ENCODE measurements around the gene SNRNP25.
A peak's percentile ranks its signal among the peaks of the same experiment; 100 is the strongest.
"Not testable (repeated sequence)": the region's sequence is repeated elsewhere in the genome, so short reads cannot be mapped to it uniquely, and the experiment has no call there.

Gene SNRNP25

DNA sequence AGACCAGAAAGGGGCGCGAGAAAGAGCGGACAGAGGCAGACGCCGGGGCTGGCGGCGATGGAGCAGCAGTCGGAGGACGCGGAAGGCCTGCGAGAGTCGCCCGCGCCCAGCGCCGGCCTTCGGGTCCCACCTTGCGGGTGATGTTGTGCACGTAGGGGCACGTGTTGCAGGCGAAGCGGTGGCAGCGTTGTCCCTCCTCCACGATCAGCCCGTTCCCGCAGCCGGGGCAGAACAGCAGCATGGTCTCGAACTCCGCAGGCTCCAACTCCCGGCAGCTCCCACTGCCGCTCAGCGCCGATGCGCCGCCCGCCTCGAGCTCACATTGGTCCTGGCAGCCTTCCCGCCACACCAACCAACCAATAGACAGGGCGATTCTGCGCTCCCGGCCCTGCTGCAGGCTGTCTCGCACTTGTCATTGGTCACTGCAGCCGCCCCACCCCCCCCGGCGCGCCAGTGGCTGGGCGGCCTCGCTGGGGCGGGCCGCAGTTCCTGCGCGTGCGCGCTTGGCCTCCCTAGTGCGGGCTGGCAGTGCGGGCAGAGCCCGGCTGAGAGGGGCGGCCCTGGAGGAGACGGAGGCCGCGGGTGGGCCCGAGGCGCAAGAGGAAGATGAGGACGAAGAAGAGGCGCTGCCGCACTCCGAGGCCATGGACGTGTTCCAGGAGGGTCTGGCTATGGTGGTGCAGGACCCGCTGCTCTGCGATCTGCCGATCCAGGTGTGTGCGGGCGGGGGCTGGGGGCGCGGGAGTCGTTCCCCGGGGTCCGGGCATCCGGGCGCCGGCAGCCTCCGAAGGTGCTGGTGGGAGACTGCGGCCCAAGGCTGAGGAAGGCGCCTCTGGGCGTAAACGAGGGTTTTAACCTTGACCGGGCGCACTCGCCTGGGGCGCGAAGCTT, at the start of gene SNRNP25, which contains the start of gene POLR3K:
Gene SNRNP25 (plus strand): TSS at position 483 of the 891 bp plus-strand sequence. CDS start 189 bp downstream, at position 672.
Gene POLR3K (minus strand): TSS at position 263 of the 891 bp plus-strand sequence. CDS start 22 bp downstream, at position 241.
- Mint-ChIP-seq H3K9me3 (no peaks in the 10 kb centered on the region), H3K27me3 (no peaks in the 10 kb centered on the region), H3K27ac (peak within 1 kb of the TSS; percentile 98), H3K36me3 (ENCODE audit: low read depth) (peaks cover 39% of the 10 kb centered on the region), H3K4me1 (peaks cover 36% of the 10 kb centered on the region), H3K4me3 (peak within 1 kb of the TSS; percentile 100)
- DNase-seq (peak; percentile 98), ATAC-seq (peak; percentile 98)

DNA sequence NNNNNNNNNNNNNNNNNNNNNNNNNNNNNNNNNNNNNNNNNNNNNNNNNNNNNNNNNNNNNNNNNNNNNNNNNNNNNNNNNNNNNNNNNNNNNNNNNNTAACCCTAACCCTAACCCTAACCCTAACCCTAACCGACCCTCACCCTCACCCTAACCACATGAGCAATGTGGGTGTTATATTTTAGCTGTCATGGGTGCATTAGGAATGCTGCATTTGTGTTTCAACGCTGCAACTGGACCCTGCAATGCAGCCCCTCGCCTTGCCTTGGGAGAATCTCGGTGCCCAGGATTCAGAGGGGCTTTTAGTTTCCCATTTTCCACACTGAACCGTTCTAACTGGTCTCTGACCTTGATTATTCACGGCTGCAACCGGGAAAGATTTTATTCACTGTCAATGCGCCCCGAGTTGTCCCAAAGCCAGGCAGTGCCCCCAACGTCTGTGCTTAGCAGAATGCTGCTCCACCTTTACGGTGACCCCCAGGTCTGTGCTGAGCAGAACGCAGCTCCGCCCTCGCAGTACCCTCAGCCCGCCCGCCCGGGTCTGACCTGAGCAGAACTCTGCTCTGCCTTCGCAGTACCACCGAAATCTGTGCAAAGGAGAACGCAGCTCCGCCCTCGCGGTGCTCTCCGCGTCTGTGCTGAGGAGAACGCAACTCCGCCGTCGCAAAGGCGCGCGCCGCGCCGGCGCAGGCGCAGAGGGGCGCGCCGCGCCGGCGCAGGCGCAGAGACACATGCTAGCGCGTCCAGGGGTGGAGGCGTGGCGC, 43.5 kb upstream of the SNRNP25 start:
- peak; percentile 69 for ATAC-seq
- DNase-seq: no peak
- no peak overlapping the region for H3K27ac Mint-ChIP-seq

DNA sequence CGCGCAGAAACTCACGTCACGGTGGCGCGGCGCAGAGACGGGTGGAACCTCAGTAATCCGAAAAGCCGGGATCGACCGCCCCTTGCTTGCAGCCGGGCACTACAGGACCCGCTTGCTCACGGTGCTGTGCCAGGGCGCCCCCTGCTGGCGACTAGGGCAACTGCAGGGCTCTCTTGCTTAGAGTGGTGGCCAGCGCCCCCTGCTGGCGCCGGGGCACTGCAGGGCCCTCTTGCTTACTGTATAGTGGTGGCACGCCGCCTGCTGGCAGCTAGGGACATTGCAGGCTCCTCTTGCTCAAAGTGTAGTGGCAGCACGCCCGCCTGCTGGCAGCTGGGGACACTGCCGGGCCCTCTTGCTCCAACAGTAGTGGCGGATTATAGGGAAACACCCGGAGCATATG, 42.9 kb upstream of the SNRNP25 start:
- not testable (repeated sequence) for H3K9me3 Mint-ChIP-seq; H3K36me3 Mint-ChIP-seq (ENCODE audit: low read depth); H3K27me3 Mint-ChIP-seq; H3K4me3 Mint-ChIP-seq; ATAC-seq; H3K27ac Mint-ChIP-seq; H3K4me1 Mint-ChIP-seq
- DNase-seq: peak; percentile 83

More for the DNA sequence above, 43.5 kb upstream of the SNRNP25 start:
- no peaks in the 10 kb centered on the region for H3K36me3 Mint-ChIP-seq (ENCODE audit: low read depth)
- no peaks in the 10 kb centered on the region for H3K9me3 Mint-ChIP-seq
- no peaks in the 10 kb centered on the region for H3K27me3 Mint-ChIP-seq
- H3K4me1 Mint-ChIP-seq: no peaks in the 10 kb centered on the region
- peak overlapping the region; percentile 57 for H3K4me3 Mint-ChIP-seq

DNA sequence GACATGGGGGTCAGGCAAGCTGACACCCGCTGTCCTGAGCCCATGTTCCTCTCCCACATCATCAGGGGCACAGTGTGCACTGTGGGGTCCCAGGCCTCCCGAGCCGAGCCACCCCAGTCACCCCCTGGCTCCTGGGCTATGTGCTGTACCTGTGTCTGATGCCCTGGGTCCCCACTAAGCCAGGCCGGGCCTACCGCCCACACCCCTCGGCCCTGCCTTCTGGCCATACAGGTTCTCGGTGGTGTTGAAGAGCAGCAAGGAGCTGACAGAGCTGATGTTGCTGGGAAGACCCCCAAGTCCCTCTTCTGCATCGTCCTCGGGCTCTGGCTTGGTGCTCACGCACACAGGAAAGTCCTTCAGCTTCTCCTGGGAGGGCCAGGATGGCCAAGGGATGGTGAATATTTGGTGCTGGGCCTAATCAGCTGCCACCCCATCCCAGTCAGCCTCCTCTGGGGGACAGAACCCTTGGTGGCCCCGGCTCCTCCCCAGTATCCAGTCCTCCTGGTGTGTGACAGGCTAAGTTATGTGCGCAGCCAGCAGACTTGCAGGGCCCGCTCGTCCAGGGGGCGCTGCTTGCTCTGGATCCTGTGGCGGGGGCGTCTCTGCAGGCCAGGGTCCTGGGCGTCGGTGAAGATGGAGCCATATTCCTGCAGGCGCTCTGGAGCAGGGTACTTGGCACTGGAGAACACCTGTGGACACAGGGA, 36.4 kb upstream of the SNRNP25 start:
- H3K27me3 Mint-ChIP-seq; H3K4me3 Mint-ChIP-seq; H3K4me1 Mint-ChIP-seq; H3K9me3 Mint-ChIP-seq; DNase-seq; ATAC-seq; H3K36me3 Mint-ChIP-seq (ENCODE audit: low read depth); H3K27ac Mint-ChIP-seq: not testable (repeated sequence)

DNA sequence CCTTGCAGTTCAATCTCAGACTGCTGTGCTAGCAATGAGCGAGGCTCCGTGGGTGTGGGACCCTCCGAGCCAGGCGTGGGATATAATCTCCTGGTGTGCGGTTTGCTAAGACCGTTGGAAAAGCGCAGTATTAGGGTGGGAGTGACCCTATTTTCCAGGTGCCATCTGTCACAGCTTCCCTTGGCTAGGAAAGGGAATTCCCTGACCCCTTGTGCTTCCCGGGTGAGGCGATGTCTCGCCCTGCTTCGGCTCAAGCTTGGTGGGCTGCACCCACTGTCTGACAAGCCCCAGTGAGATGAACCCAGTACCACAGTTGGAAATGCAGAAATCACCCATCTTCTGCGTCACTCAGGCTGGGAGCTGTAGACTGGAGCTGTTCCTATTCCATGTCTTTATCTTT, 32.7 kb upstream of the SNRNP25 start:
- not testable (repeated sequence) for H3K36me3 Mint-ChIP-seq (ENCODE audit: low read depth); H3K27ac Mint-ChIP-seq; H3K4me1 Mint-ChIP-seq; DNase-seq; H3K27me3 Mint-ChIP-seq; H3K9me3 Mint-ChIP-seq; H3K4me3 Mint-ChIP-seq; ATAC-seq

DNA sequence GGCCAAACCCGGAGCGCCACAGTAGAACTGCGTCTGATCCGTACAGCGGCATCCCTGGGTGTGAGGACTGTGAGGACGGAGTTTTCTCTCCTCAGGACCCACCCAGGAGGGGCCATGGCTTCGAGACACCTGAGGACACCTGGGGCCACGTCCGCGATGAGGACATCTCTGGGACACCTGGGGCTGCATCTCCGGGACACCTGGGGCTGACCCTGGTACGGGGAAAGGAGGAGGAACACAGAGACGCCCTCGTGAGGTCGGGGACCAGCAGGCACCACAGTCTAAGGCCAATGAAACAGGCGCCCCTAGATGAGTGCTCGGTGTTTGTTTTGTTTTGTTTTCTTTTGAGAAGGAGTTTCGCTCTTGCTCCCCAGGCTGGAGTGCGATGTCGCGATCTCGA, 29.5 kb upstream of the SNRNP25 start:
- H3K36me3 Mint-ChIP-seq (ENCODE audit: low read depth); H3K4me1 Mint-ChIP-seq; H3K4me3 Mint-ChIP-seq; ATAC-seq; H3K27me3 Mint-ChIP-seq; H3K27ac Mint-ChIP-seq; H3K9me3 Mint-ChIP-seq; DNase-seq: not testable (repeated sequence)

DNA sequence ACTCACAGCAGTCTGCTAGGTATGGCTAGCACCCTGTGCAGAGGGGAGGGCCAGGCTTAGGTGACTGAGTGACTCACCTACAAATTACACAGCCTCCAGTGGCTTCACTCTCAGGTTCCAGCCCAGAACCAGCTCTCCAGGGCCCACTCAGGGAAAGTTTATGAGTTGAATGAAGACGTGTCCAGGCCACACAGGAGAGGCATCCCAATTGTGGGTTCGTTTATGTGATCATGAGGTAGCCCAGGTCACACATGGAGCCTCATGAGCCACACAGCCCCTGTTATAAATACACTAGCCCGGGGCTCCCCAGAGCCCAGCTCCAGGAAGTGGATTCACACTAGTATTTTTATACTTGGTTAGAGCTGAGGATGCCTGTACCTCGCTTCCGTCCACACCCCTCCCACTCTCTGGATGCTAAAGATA, 27.7 kb upstream of the SNRNP25 start:
- not testable (repeated sequence) for H3K27ac Mint-ChIP-seq; H3K27me3 Mint-ChIP-seq; DNase-seq; H3K4me3 Mint-ChIP-seq; H3K4me1 Mint-ChIP-seq; H3K36me3 Mint-ChIP-seq (ENCODE audit: low read depth); H3K9me3 Mint-ChIP-seq
- peak; percentile 73 for ATAC-seq

DNA sequence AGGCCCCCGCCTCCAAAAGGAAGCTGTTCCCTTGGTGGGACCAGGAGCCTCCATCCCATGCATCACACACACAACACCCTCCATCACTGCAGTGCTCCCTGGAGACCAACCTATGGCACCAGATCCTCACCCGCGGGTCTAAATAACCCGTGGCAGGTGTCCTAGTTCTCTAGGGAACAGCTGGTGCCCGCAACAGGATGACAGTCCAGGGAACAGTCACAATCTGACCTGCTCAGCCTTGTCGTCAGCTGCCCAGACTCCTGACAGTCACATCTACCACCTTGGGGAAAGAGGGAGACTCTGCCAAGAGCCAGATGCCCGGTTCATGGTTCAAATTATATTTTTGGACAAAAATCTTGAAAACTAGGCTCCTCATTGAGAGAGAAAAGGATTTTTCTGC, 23.0 kb upstream of the SNRNP25 start:
- H3K4me1 Mint-ChIP-seq; DNase-seq; H3K4me3 Mint-ChIP-seq; H3K27me3 Mint-ChIP-seq; ATAC-seq; H3K9me3 Mint-ChIP-seq; H3K27ac Mint-ChIP-seq; H3K36me3 Mint-ChIP-seq (ENCODE audit: low read depth): not testable (repeated sequence)

DNA sequence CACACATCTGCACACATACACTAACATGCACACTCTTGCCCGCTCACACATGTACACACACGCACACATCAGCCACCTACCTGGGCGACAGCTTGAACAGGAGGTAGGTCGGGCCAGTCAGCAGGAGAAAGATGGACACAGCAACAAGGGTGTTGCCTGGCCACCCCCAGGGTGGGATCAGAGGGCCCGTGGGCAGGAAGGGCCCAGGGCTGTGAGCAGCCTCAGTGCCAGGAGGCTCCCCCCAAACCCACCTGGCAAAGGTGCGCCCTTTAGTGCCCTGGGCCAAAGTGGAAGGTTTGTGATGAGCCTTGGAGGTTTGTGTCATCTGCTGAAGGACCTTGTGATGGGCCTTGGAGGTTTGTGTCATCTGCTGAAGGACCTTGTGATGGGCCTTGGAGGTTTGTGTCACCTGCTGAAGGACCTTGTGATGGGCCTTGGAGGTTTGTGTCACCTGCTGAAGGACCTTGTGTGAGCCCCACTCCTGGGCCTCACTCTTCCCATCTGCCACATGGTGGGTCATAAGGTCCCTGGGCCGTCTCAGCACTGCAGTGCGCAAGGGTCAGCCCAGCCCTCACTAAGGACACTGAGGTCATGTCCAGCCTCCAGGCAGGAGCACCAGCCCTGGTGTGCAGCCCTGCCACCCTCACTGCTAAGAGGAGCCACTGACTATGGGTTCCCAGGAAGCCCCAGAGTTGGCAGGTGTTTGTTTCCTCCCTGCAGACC, 20.3 kb upstream of the SNRNP25 start:
- H3K27ac Mint-ChIP-seq; DNase-seq; H3K27me3 Mint-ChIP-seq; ATAC-seq; H3K4me3 Mint-ChIP-seq; H3K4me1 Mint-ChIP-seq; H3K36me3 Mint-ChIP-seq (ENCODE audit: low read depth); H3K9me3 Mint-ChIP-seq: not testable (repeated sequence)

DNA sequence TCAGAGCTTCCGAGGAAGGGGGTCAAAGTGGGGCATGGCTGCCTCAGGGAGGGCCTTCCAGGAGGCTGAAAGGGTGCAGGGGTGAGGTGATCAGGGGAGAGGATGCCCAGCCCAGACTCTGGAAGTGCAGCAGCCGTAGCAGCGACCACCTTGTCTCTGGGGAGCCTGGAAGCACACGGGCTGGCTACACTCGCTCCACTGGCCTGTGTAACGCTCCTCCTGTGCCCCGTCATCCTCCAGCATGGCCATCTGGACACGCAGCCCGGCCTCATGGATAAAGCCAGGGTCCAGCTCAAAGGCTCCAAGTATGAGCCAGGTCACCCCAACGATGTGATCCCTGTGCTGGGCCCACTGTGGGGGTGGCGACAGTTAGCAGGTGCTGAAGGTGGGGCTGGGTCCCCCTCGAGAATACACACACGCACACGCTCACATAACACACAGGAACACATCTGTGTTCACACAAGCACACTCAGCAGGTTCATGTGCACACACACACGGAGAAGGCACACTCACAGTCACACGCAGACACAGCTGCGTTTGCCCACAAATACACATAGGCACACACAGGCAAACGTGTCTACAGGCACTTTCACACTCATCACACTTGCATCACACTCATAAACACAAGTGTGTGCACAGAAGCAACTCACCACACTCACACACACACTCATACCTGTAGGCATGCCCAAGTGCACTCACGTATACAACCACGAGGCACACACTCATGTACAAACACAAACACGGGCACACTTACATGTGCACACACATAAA, 19.6 kb upstream of the SNRNP25 start:
- H3K4me3 Mint-ChIP-seq: peak overlapping the region; percentile 0
- H3K36me3 Mint-ChIP-seq (ENCODE audit: low read depth): no peaks in the 10 kb centered on the region
- H3K27me3 Mint-ChIP-seq: no peaks in the 10 kb centered on the region
- H3K4me1 Mint-ChIP-seq: peaks cover 16% of the 10 kb centered on the region
- H3K9me3 Mint-ChIP-seq: no peaks in the 10 kb centered on the region
- DNase-seq: no peak
- ATAC-seq: no peak
- no peak overlapping the region for H3K27ac Mint-ChIP-seq

DNA sequence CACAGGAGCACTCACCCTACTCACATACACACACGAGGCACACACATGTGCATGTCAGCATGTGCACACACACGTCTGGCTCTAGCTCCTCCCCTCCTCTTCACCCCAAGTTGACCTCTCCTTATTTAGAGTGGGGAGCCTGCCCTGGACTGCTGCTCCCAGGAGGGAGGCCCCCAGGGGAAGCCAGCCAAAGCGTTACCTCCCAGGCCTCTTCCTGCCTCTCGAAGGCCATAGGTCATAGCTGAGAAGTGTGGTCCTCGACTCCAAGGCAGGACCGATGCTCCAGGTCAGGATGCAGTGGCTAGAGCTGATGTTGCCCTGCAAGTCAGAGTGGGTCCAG, 19.0 kb upstream of the SNRNP25 start:
- no peaks in the 10 kb centered on the region for H3K27me3 Mint-ChIP-seq
- H3K27ac Mint-ChIP-seq: no peak overlapping the region
- peaks cover 21% of the 10 kb centered on the region for H3K4me1 Mint-ChIP-seq
- H3K9me3 Mint-ChIP-seq: no peaks in the 10 kb centered on the region
- ATAC-seq (no peak), DNase-seq (no peak)
- H3K4me3 Mint-ChIP-seq: peak overlapping the region; percentile 0
- peaks cover 2% of the 10 kb centered on the region for H3K36me3 Mint-ChIP-seq (ENCODE audit: low read depth)

DNA sequence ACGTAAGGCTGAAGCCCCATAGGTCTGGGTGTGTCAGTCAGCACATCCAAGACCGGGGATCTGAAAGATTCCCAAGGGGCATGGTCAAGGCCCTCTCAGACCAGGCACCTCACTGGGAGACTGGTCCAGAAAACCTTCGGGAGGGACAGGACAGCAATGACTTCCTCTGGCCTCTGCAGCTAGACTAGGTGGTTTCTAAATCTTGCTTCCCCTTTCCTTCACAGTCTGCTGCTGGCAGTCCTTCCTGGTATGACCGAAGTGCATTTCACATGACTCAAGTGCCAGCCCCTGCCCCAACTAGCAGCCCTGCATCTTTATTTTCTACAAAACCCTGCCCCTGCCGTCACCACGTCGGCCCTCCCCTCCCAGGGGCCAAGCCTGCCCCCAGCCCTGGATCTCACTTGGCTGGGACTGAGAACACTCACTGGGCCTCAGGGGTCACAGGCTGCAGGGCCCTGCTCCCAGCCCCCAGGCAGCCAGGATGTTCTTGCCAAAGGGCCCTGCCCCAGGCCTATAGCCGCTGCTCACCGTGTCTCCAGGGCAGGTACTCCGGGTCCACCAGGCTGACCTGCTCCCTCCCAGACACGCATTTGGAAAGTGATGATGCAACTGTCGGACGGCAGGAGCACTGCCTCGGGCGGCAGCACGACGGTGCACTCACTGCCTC, 18.5 kb upstream of the SNRNP25 start:
- Mint-ChIP-seq H3K36me3 (ENCODE audit: low read depth) (peaks cover 2% of the 10 kb centered on the region), H3K4me1 (peaks cover 26% of the 10 kb centered on the region), H3K27ac (no peak overlapping the region), H3K27me3 (no peaks in the 10 kb centered on the region), H3K4me3 (peak overlapping the region; percentile 0), H3K9me3 (no peaks in the 10 kb centered on the region)
- ATAC-seq: no peak
- DNase-seq: no peak

DNA sequence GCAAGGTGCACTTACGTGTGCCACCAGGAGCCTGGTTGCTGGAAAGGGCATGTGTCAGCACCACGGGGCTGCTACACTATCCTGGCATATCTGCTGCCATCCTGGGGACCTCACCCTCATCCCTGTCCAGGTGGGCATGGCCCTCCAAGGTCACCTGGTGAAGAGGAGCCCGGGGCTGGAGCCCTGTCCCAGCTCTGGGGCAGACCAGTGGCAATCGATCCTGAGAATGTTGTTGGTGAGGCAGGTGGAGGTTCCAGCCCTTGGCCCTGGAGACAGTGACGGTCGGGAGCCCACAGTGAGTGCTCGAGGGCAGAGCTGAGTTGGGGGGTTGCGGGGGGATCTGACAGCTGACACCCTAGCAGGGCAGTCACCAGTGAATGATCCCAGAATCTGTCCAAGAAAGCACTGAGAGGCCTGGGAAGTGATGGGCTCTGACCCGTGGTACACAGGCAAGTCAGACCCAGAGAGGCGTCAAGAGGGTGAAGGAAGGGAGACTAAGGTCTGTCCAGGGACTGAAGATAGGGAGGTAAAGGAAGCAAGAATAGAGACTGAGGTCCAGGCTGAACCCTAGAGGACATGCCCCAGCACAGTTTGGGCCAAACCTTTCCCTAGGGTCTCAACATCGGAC, 17.8 kb upstream of the SNRNP25 start:
- Mint-ChIP-seq H3K36me3 (ENCODE audit: low read depth) (peaks cover 2% of the 10 kb centered on the region), H3K4me3 (no peak overlapping the region), H3K4me1 (peaks cover 27% of the 10 kb centered on the region), H3K27ac (peak overlapping the region; percentile 16), H3K9me3 (no peaks in the 10 kb centered on the region), H3K27me3 (no peaks in the 10 kb centered on the region)
- ATAC-seq (no peak), DNase-seq (no peak)
